Measurements from ENCODE around the gene HMCN2. TPM values are rescaled to one million over a fixed set of nuclear protein-coding genes. Genes with fewer than 3 reads are reported as not detected.

HMCN2 gene
- polyA plus RNA-seq, 1 of the 3 experiments (the other 2 are of a cell fraction) = 0.15 TPM

DNA sequence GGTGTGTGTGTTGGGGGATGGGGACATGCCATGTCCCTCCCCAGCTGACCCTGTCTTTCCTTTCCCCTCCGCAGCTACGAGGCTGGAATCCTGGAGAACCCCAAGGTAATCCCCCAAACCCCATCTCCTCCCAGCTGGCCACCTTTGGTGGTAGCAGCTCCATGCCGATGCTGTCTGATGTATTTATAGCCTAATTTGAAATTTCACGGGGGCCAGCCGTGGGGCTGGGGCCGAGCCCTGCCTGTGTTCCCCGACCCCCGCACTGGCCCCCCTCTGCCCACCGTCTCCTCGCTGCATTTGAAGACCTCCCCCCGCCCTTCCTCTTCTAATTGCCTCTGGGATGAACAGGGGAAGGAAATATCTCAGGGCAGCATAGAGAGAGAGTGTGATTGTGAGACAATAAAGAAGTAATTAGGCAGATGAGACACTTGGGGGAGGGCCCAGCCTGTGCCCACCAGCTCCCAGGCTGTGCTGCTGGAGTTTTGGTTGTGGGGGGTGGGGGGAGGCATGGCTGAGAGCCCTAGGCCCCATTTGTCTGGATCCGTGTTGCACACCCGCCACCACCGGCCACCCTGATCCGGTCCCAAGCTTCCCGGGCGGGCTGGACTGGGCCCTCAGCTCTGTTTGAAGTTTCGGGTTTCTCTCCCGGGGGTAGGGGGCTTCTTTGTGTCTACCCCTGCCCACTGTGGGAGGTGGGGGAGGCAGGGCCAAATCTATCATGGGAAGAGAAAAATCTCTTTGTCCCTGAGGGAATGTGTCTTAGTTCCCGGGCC, 206.0 kb downstream of the HMCN2 start:
- 67% methylated on average over 16 of the region's 20 CpGs for WGBS (ENCODE audit: low lambda C conversion rate)
- H3K27me3 ChIP-seq (ENCODE audit: insufficient read depth) = no peaks in the 10 kb centered on the region

DNA sequence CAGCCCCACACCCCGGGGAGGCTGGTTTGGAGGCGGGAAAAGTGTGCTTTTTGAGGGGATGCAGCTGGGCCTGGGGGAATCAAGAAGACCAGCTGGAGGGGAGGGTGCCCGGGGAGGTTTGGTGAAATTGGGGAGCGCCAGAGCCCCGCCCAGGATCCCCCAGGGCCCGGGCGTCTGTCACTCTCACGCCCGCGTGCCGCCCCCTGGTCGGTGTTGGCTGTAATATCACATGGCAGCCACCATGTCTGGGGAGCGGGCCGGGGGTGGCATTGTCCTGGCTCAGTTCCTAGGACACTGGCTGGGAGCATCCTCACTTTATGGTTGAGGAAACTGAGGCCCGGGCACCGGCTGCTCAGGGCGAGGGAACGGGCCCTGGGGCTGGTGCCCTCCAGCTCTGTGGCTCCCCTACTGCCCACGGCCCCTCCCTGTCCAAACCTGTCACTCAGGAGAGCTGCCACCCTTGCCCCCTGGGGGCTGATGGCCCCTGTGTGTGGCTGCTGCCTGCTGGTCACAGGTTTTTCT, 206.7 kb downstream of the HMCN2 start:
- 50% methylated on average over 1 of the region's 19 CpGs for WGBS (ENCODE audit: low lambda C conversion rate)
- Histone ChIP-seq H3K79me2 (ENCODE audit: insufficient read depth) (no peaks in the 10 kb centered on the region), H3F3A (replicated peaks; ENCODE audit: insufficient read depth) (no peaks in the 10 kb centered on the region), H3K4me1 (ENCODE audit: control insufficient read depth in 1 of 2, insufficient read depth in 2 of 2, low read depth in 1 of 2, low read length in 1 of 2) (no peaks in the 10 kb centered on the region; a peak in 1 of 4 replicates), H3K9me2 (no peaks in the 10 kb centered on the region), H3K9ac (no peak overlapping the region), H3K27me3 (ENCODE audit: insufficient read depth) (no peaks in the 10 kb centered on the region), H4K20me1 (ENCODE audit: insufficient read depth) (no peaks in the 10 kb centered on the region), H3K36me3 (replicated peaks in 1 of 2; ENCODE audit: control insufficient read depth in 1 of 2, insufficient read depth in 2 of 2, low read length in 1 of 2) (no peaks in the 10 kb centered on the region), H2AFZ (ENCODE audit: low read depth) (no peak overlapping the region), H3K4me2 (no peak overlapping the region), H3K9me3 (no peaks in the 10 kb centered on the region), H3K27ac (ENCODE audit: low read depth in 2 of 2, low read length in 1 of 2) (no peak overlapping the region), H3K4me3 (ENCODE audit: low read depth in 2 of 2, low read length in 1 of 2) (no peak overlapping the region)
- no peak for DNase-seq
- ChIA-PET POLR2A (no interaction called here), CTCF (interaction anchor here (0.7 to 28.4 kb wide), 5 partner anchors 10 to 526 kb away, joined by 3 to 520 read pairs (median 4); no protein-coding TSS in a partner anchor)
- TF ChIP-seq RCOR1 (IDR thresholded peaks at IDR 0.05; ENCODE audit: low read length) (no peak), SMC3 (IDR thresholded peaks at IDR 0.05; ENCODE audit: low read depth, low read length) (no peak), MXI1 (IDR thresholded peaks at IDR 0.05; ENCODE audit: low read depth, low read length) (no peak), GABPA (IDR thresholded peaks at IDR 0.05; ENCODE audit: low read depth) (no peak), JUND (IDR thresholded peaks at IDR 0.05) (no peak), FOXJ3 (CRISPR knock-in tag; IDR thresholded peaks at IDR 0.05) (no peak), TEAD4 (IDR thresholded peaks at IDR 0.05; ENCODE audit: borderline replicate concordance, insufficient read depth) (no peak)

More for the DNA sequence above, 206.0 kb downstream of the HMCN2 start:
- ChIA-PET POLR2A (no interaction called here), CTCF (interaction anchor here (0.8 to 28.4 kb wide), 6 partner anchors 10 to 527 kb away, joined by 3 to 520 read pairs (median 4); no protein-coding TSS in a partner anchor)
- Histone ChIP-seq H4K20me1 (ENCODE audit: insufficient read depth) (no peaks in the 10 kb centered on the region), H3K9ac (no peak overlapping the region), H3K4me1 (ENCODE audit: control insufficient read depth in 1 of 2, insufficient read depth in 2 of 2, low read depth in 1 of 2, low read length in 1 of 2) (no peaks in the 10 kb centered on the region; a peak in 1 of 4 replicates), H3F3A (replicated peaks; ENCODE audit: insufficient read depth) (no peaks in the 10 kb centered on the region), H3K9me3 (no peaks in the 10 kb centered on the region), H3K36me3 (replicated peaks in 1 of 2; ENCODE audit: control insufficient read depth in 1 of 2, insufficient read depth in 2 of 2, low read length in 1 of 2) (no peaks in the 10 kb centered on the region), H3K79me2 (ENCODE audit: insufficient read depth) (no peaks in the 10 kb centered on the region), H3K4me3 (ENCODE audit: low read depth in 2 of 2, low read length in 1 of 2) (no peak overlapping the region), H3K4me2 (no peak overlapping the region), H2AFZ (ENCODE audit: low read depth) (no peak overlapping the region), H3K9me2 (no peaks in the 10 kb centered on the region), H3K27ac (ENCODE audit: low read depth in 2 of 2, low read length in 1 of 2) (no peak overlapping the region)
- no peak for DNase-seq
- TF ChIP-seq CHD2 (IDR thresholded peaks at IDR 0.05; ENCODE audit: low read length, partially characterized antibody) (no peak), RFX5 (IDR thresholded peaks at IDR 0.05; ENCODE audit: low read length) (no peak), RCOR1 (IDR thresholded peaks at IDR 0.05; ENCODE audit: low read length) (no peak), NRF1 (IDR thresholded peaks at IDR 0.05; ENCODE audit: low read depth, low read length) (no peak), EP300 (IDR thresholded peaks at IDR 0.05; ENCODE audit: borderline replicate concordance in 1 of 2, low read depth in 1 of 2, low read length in 1 of 2) (no peak), RAD21 (IDR thresholded peaks at IDR 0.05; ENCODE audit: low read length) (no peak), SMC3 (IDR thresholded peaks at IDR 0.05; ENCODE audit: low read depth, low read length) (no peak), RXRA (IDR thresholded peaks at IDR 0.05; ENCODE audit: borderline replicate concordance, low read depth) (no peak), TAF1 (IDR thresholded peaks at IDR 0.05; ENCODE audit: borderline replicate concordance, low read depth, low read length) (no peak)
- TF ChIP-seq, protein P1, sequence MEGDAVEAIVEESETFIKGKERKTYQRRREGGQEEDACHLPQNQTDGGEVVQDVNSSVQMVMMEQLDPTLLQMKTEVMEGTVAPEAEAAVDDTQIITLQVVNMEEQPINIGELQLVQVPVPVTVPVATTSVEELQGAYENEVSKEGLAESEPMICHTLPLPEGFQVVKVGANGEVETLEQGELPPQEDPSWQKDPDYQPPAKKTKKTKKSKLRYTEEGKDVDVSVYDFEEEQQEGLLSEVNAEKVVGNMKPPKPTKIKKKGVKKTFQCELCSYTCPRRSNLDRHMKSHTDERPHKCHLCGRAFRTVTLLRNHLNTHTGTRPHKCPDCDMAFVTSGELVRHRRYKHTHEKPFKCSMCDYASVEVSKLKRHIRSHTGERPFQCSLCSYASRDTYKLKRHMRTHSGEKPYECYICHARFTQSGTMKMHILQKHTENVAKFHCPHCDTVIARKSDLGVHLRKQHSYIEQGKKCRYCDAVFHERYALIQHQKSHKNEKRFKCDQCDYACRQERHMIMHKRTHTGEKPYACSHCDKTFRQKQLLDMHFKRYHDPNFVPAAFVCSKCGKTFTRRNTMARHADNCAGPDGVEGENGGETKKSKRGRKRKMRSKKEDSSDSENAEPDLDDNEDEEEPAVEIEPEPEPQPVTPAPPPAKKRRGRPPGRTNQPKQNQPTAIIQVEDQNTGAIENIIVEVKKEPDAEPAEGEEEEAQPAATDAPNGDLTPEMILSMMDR (IDR thresholded peaks at IDR 0.05) = no peak
- TF ChIP-seq, protein P2, sequence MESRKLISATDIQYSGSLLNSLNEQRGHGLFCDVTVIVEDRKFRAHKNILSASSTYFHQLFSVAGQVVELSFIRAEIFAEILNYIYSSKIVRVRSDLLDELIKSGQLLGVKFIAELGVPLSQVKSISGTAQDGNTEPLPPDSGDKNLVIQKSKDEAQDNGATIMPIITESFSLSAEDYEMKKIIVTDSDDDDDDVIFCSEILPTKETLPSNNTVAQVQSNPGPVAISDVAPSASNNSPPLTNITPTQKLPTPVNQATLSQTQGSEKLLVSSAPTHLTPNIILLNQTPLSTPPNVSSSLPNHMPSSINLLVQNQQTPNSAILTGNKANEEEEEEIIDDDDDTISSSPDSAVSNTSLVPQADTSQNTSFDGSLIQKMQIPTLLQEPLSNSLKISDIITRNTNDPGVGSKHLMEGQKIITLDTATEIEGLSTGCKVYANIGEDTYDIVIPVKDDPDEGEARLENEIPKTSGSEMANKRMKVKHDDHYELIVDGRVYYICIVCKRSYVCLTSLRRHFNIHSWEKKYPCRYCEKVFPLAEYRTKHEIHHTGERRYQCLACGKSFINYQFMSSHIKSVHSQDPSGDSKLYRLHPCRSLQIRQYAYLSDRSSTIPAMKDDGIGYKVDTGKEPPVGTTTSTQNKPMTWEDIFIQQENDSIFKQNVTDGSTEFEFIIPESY (IDR thresholded peaks at IDR 0.05; ENCODE audit: borderline replicate concordance, low read depth) = no peak
- TF ChIP-seq, protein P3, sequence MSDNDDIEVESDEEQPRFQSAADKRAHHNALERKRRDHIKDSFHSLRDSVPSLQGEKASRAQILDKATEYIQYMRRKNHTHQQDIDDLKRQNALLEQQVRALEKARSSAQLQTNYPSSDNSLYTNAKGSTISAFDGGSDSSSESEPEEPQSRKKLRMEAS (IDR thresholded peaks at IDR 0.05; ENCODE audit: low read depth) = no peak
